NT2/D1 (cell line): ENCODE results near the gene ASAP2.

Source experiments
- YY1 ChIP-seq: IDR thresholded peaks from 2 replicates; pipeline ENCODE4 v1.6.1; 2011; ENCODE audit not compliant: insufficient read length, insufficient read depth
- ZNF274 ChIP-seq: IDR thresholded peaks from 2 replicates; pipeline ENCODE4 v1.6.1; 2011; ENCODE audit warnings: mild to moderate bottlenecking, low read depth, low read length

DNA sequence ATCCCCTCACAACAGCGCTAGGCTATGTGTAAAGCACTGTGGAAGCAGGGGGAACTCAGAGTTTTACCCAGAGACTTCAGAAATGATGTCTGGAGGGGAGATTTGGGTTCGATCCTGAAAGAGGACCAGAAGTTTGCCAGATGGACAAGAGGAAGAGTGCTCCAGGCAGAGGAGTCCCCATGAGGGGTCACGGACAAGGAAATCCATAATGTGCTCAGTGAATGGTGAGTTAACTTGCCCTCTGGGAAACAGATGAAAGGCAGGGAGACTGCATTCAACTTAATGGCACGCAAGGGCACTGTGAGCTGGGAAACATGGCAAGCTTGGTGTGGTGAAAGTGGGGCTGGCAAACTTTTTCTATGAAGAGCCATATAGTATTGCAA, 6.0 kb upstream of the ASAP2 start:
- TF ChIP-seq YY1 = no peak
- no peak for TF ChIP-seq ZNF274
